ENCODE data around the gene RAB36.

DNA sequence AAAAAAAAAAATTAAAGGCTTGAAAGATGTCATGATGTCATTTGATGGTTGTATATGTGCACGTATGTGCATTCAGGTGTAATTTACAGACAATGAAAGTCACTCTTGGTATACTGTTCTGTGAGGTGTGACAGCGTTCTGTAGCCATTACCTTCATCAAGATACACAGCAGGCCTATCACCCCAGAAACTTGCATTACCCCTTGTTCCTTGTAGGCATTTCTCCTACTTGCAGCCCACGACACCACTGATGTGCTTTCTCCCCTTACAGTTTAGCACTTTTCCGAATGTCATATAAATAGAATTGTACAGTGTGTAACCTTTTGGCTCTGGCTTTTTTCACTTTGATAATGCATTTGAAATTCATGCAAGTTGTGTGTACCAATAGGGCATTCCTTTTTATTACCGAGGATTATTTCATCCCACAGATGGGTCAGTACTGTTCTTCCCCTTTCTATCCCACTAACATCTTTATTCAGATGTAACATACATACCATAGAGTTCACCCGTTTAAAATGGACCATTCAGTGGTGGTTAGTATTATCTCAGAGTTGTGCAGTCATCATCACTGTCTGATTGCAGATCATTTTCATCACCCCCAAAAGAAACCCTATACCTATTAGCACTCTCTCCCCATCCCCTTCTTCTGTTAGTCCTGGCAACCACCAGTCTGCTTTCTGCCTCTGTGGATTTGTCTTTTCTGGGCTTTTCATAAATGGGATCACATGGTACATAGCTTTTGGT is 65.3 kb downstream of the RAB36 start:
- TF ChIP-seq, protein P1, sequence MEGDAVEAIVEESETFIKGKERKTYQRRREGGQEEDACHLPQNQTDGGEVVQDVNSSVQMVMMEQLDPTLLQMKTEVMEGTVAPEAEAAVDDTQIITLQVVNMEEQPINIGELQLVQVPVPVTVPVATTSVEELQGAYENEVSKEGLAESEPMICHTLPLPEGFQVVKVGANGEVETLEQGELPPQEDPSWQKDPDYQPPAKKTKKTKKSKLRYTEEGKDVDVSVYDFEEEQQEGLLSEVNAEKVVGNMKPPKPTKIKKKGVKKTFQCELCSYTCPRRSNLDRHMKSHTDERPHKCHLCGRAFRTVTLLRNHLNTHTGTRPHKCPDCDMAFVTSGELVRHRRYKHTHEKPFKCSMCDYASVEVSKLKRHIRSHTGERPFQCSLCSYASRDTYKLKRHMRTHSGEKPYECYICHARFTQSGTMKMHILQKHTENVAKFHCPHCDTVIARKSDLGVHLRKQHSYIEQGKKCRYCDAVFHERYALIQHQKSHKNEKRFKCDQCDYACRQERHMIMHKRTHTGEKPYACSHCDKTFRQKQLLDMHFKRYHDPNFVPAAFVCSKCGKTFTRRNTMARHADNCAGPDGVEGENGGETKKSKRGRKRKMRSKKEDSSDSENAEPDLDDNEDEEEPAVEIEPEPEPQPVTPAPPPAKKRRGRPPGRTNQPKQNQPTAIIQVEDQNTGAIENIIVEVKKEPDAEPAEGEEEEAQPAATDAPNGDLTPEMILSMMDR (IDR thresholded peaks at IDR 0.05 in 8 of 11, conservative IDR thresholded peaks at IDR 0.05 in 3 of 11): no peak
- TF ChIP-seq POLR2AphosphoS5 (IDR thresholded peaks at IDR 0.05): no peak

All from spleen (tissue), 7 donors.